Measurements from ENCODE around the gene SMG6.
A peak's percentile ranks its signal among the peaks of the same experiment; 100 is the strongest.

SMG6 gene

DNA sequence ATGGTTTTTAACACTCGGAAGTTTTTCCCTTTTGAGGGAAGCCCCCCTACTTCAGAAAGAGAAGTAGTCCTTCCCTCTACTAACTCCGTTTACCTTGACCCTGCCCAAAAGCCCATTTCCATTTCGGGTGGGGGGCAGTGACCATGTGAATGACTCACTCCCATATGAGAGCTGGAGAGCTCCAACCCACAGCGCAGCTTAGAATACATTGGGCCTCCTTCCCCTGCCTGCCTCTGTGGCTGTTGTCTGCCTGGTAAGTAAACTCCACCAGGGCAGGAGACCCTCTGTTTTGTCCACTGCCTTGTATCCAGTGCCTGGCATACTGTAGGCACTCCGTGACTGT lies 34.7 kb upstream of the SMG6 start:
- TF ChIP-seq ZNF8 (CRISPR knock-in tag; IDR thresholded peaks at IDR 0.05) (no peak), TCF4 (CRISPR knock-in tag; IDR thresholded peaks at IDR 0.05; ENCODE audit: borderline replicate concordance) (no peak), ZFP30 (CRISPR knock-in tag; IDR thresholded peaks at IDR 0.05) (no peak), OSR1 (CRISPR knock-in tag; IDR thresholded peaks at IDR 0.05) (no peak), RARB (CRISPR knock-in tag; IDR thresholded peaks at IDR 0.05) (no peak), BACH2 (CRISPR knock-in tag; IDR thresholded peaks at IDR 0.05; ENCODE audit: borderline replicate concordance) (no peak), ZC3H10 (CRISPR knock-in tag; IDR thresholded peaks at IDR 0.05) (no peak), ISL1 (CRISPR knock-in tag; IDR thresholded peaks at IDR 0.05) (no peak), CSDC2 (CRISPR knock-in tag; IDR thresholded peaks at IDR 0.05) (no peak), TOX (CRISPR knock-in tag; IDR thresholded peaks at IDR 0.05; ENCODE audit: borderline replicate concordance) (no peak), ZNF70 (CRISPR knock-in tag; IDR thresholded peaks at IDR 0.05) (no peak), SNAI2 (CRISPR knock-in tag; IDR thresholded peaks at IDR 0.05) (no peak), ZNF565 (CRISPR knock-in tag; conservative IDR thresholded peaks at IDR 0.05; ENCODE audit: low read depth) (no peak), ESRRG (CRISPR knock-in tag; IDR thresholded peaks at IDR 0.05) (no peak)
- TF ChIP-seq, protein P1, sequence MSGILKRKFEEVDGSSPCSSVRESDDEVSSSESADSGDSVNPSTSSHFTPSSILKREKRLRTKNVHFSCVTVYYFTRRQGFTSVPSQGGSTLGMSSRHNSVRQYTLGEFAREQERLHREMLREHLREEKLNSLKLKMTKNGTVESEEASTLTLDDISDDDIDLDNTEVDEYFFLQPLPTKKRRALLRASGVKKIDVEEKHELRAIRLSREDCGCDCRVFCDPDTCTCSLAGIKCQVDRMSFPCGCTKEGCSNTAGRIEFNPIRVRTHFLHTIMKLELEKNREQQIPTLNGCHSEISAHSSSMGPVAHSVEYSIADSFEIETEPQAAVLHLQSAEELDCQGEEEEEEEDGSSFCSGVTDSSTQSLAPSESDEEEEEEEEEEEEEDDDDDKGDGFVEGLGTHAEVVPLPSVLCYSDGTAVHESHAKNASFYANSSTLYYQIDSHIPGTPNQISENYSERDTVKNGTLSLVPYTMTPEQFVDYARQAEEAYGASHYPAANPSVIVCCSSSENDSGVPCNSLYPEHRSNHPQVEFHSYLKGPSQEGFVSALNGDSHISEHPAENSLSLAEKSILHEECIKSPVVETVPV (CRISPR knock-in tag; IDR thresholded peaks at IDR 0.05): no peak
- TF ChIP-seq, protein P2, sequence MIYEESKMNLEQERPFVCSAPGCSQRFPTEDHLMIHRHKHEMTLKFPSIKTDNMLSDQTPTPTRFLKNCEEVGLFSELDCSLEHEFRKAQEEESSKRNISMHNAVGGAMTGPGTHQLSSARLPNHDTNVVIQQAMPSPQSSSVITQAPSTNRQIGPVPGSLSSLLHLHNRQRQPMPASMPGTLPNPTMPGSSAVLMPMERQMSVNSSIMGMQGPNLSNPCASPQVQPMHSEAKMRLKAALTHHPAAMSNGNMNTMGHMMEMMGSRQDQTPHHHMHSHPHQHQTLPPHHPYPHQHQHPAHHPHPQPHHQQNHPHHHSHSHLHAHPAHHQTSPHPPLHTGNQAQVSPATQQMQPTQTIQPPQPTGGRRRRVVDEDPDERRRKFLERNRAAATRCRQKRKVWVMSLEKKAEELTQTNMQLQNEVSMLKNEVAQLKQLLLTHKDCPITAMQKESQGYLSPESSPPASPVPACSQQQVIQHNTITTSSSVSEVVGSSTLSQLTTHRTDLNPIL (CRISPR knock-in tag; IDR thresholded peaks at IDR 0.05; ENCODE audit: low read depth): no peak
- TF ChIP-seq, protein P3, sequence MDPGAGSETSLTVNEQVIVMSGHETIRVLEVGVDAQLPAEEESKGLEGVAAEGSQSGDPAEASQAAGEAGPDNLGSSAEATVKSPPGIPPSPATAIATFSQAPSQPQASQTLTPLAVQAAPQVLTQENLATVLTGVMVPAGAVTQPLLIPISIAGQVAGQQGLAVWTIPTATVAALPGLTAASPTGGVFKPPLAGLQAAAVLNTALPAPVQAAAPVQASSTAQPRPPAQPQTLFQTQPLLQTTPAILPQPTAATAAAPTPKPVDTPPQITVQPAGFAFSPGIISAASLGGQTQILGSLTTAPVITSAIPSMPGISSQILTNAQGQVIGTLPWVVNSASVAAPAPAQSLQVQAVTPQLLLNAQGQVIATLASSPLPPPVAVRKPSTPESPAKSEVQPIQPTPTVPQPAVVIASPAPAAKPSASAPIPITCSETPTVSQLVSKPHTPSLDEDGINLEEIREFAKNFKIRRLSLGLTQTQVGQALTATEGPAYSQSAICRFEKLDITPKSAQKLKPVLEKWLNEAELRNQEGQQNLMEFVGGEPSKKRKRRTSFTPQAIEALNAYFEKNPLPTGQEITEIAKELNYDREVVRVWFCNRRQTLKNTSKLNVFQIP (CRISPR knock-in tag; IDR thresholded peaks at IDR 0.05; ENCODE audit: borderline replicate concordance, low read depth): no peak
- TF ChIP-seq, protein P4, sequence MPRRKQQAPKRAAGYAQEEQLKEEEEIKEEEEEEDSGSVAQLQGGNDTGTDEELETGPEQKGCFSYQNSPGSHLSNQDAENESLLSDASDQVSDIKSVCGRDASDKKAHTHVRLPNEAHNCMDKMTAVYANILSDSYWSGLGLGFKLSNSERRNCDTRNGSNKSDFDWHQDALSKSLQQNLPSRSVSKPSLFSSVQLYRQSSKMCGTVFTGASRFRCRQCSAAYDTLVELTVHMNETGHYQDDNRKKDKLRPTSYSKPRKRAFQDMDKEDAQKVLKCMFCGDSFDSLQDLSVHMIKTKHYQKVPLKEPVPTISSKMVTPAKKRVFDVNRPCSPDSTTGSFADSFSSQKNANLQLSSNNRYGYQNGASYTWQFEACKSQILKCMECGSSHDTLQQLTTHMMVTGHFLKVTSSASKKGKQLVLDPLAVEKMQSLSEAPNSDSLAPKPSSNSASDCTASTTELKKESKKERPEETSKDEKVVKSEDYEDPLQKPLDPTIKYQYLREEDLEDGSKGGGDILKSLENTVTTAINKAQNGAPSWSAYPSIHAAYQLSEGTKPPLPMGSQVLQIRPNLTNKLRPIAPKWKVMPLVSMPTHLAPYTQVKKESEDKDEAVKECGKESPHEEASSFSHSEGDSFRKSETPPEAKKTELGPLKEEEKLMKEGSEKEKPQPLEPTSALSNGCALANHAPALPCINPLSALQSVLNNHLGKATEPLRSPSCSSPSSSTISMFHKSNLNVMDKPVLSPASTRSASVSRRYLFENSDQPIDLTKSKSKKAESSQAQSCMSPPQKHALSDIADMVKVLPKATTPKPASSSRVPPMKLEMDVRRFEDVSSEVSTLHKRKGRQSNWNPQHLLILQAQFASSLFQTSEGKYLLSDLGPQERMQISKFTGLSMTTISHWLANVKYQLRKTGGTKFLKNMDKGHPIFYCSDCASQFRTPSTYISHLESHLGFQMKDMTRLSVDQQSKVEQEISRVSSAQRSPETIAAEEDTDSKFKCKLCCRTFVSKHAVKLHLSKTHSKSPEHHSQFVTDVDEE (CRISPR knock-in tag; IDR thresholded peaks at IDR 0.05): no peak
- ATAC-seq: no peak

DNA sequence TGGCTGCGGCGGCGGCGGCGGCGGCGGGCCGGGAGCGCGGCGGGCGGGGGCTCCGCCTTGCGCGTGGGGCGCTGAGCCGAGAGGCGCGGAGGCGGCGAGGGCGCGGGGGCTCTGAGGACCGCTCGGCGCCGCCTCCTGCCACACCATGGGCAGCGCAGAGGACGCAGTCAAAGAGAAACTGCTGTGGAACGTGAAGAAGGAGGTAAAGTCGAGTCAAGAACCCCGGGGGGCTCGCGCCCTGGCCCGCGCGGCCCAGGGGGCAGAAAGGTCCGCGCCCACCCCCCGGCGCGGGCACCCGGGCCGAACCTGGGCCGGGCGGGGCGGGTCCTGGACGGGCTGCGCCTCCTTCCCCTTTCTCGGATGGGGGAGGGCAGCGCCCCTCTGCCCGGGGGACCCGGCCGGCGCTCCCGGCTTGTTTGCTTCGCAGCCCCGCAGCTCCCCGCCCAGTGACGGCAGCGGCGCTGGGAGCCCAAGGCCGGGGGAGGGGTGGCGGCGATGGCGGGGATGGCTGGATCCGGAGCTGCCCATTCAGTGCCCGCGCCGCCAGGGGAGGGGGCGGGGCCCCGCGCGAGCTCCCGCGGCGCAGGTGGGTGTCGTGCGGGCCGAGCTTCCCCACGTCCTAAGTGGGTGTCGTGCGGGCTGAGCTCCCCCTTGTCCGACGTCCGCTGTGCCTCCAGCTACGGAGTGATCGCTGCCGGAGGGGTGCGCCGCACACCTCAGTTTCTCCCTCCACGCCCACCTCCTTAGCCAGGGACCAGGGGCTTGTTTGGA lies 34.1 kb upstream of the SMG6 start:
- peak; percentile 57 for ATAC-seq
- no peak for TF ChIP-seq ESRRG (CRISPR knock-in tag; IDR thresholded peaks at IDR 0.05)
- no peak for TF ChIP-seq ARNTL (CRISPR knock-in tag; IDR thresholded peaks at IDR 0.05; ENCODE audit: borderline replicate concordance, low read depth)
- TF ChIP-seq CSDC2 (CRISPR knock-in tag; IDR thresholded peaks at IDR 0.05): no peak
- no peak for TF ChIP-seq ZNF70 (CRISPR knock-in tag; IDR thresholded peaks at IDR 0.05)
- no peak for TF ChIP-seq ZFP30 (CRISPR knock-in tag; IDR thresholded peaks at IDR 0.05)
- TF ChIP-seq BACH2 (CRISPR knock-in tag; IDR thresholded peaks at IDR 0.05; ENCODE audit: borderline replicate concordance): no peak
- no peak for TF ChIP-seq PPARA (CRISPR knock-in tag; IDR thresholded peaks at IDR 0.05; ENCODE audit: borderline replicate concordance)
- TF ChIP-seq TCF4 (CRISPR knock-in tag; IDR thresholded peaks at IDR 0.05; ENCODE audit: borderline replicate concordance): no peak
- no peak for TF ChIP-seq RARB (CRISPR knock-in tag; IDR thresholded peaks at IDR 0.05)
- TF ChIP-seq, protein P5, sequence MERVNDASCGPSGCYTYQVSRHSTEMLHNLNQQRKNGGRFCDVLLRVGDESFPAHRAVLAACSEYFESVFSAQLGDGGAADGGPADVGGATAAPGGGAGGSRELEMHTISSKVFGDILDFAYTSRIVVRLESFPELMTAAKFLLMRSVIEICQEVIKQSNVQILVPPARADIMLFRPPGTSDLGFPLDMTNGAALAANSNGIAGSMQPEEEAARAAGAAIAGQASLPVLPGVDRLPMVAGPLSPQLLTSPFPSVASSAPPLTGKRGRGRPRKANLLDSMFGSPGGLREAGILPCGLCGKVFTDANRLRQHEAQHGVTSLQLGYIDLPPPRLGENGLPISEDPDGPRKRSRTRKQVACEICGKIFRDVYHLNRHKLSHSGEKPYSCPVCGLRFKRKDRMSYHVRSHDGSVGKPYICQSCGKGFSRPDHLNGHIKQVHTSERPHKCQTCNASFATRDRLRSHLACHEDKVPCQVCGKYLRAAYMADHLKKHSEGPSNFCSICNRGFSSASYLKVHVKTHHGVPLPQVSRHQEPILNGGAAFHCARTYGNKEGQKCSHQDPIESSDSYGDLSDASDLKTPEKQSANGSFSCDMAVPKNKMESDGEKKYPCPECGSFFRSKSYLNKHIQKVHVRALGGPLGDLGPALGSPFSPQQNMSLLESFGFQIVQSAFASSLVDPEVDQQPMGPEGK (CRISPR knock-in tag; IDR thresholded peaks at IDR 0.05; ENCODE audit: borderline replicate concordance): no peak
- TF ChIP-seq ZNF8 (CRISPR knock-in tag; IDR thresholded peaks at IDR 0.05): no peak
- no peak for TF ChIP-seq TOX (CRISPR knock-in tag; IDR thresholded peaks at IDR 0.05; ENCODE audit: borderline replicate concordance)
- no peak for TF ChIP-seq ZFP3 (CRISPR knock-in tag; IDR thresholded peaks at IDR 0.05)
- TF ChIP-seq, protein P3 (CRISPR knock-in tag; IDR thresholded peaks at IDR 0.05; ENCODE audit: borderline replicate concordance, low read depth): no peak
- TF ChIP-seq, protein P2 (CRISPR knock-in tag; IDR thresholded peaks at IDR 0.05; ENCODE audit: low read depth): no peak
- TF ChIP-seq, protein P4 (CRISPR knock-in tag; IDR thresholded peaks at IDR 0.05): no peak
- no peak for TF ChIP-seq SNAI2 (CRISPR knock-in tag; IDR thresholded peaks at IDR 0.05)
- TF ChIP-seq GLIS3 (CRISPR knock-in tag; IDR thresholded peaks at IDR 0.05): no peak
